GM18526 (cell line): ENCODE data around the gene ZNF274.

Source experiments
- POLR2A ChIP-seq: IDR thresholded peaks from 3 replicates; pipeline ENCODE4 v1.6.1; 2011; ENCODE audit not compliant: insufficient read length; ENCODE audit errors: extremely low read depth

Gene ZNF274

GRCh38 chr19:58248886-58249285 lies 66.0 kb downstream of the ZNF274 start:
- TF ChIP-seq POLR2A = no peak

GRCh38 chr19:58252102-58252685 lies 69.3 kb downstream of the ZNF274 start:
- TF ChIP-seq POLR2A = no peak

GRCh38 chr19:58261600-58261967 lies 78.7 kb downstream of the ZNF274 start:
- no peak for TF ChIP-seq POLR2A

- no peak for TF ChIP-seq POLR2A
These were observed 79.4 kb downstream of the ZNF274 start for GRCh38 chr19:58261968-58262921.

- no peak for TF ChIP-seq POLR2A
These were observed 80.0 kb downstream of the ZNF274 start for GRCh38 chr19:58262922-58263296.
